Measurements from ENCODE around the gene ACTN1. TPM values are rescaled to one million over a fixed set of nuclear protein-coding genes. Genes with fewer than 3 reads are reported as not detected.

Gene ACTN1
- total and polyA plus RNA-seq, 2 of the 8 experiments (the other 6 are each of a cell fraction or from before 2014, with no cell fraction given), result 236 to 262 TPM

- TF ChIP-seq USF2 (IDR thresholded peaks at IDR 0.05; ENCODE audit: low read length), result no peak
- no peak for TF ChIP-seq CBX8 (IDR thresholded peaks at IDR 0.05; ENCODE audit: borderline replicate concordance, low read depth, low read length)
- no peak for TF ChIP-seq PHF8 (conservative IDR thresholded peaks at IDR 0.05; ENCODE audit: low read depth, low read length)
- no peak for TF ChIP-seq JUN (IDR thresholded peaks at IDR 0.05; ENCODE audit: low read depth, low read length)
- no peak for TF ChIP-seq CBX5 (IDR thresholded peaks at IDR 0.05; ENCODE audit: low read depth, low read length)
- TF ChIP-seq GABPA (IDR thresholded peaks at IDR 0.05; ENCODE audit: borderline replicate concordance, insufficient read depth, low read length), result no peak
- TF ChIP-seq E2F6 (IDR thresholded peaks at IDR 0.05), result no peak
These were observed 22.4 kb downstream of the ACTN1 start (continued) for GRCh38 chr14:68956724-68957123.

Measured in H1 (cell line).